WTC11 (cell line): Measurements from ENCODE around the gene ANKS3.

ENCODE experiments used
- KAT7 ChIP-seq: sonication (generic); formaldehyde crosslinking; IDR thresholded peaks from 2 replicates; pipeline ENCODE4 v1.8.1; 2023; ENCODE audit warnings: missing genetic modification reagents, mild to moderate bottlenecking, borderline replicate concordance
- MAX ChIP-seq: sonication (generic); formaldehyde crosslinking; IDR thresholded peaks from 2 replicates; pipeline ENCODE4 v1.8.0; 2022; ENCODE audit warnings: mild to moderate bottlenecking, missing genetic modification reagents
- MYBL2 ChIP-seq: sonication (generic); formaldehyde crosslinking; IDR thresholded peaks from 2 replicates; pipeline ENCODE4 v1.8.1; 2023; ENCODE audit warnings: mild to moderate bottlenecking, moderate library complexity, missing genetic modification reagents
- TF ChIP-seq, protein P1 (sequence below): fragments of 200-600 bp; IDR thresholded peaks from 2 replicates; pipeline ENCODE4 v1.8.0; 2022; ENCODE audit warnings: antibody characterized with exemption

GRCh38 chr16:4695473-4696171 is 38.4 kb downstream of the ANKS3 start:
- TF ChIP-seq, protein P1, sequence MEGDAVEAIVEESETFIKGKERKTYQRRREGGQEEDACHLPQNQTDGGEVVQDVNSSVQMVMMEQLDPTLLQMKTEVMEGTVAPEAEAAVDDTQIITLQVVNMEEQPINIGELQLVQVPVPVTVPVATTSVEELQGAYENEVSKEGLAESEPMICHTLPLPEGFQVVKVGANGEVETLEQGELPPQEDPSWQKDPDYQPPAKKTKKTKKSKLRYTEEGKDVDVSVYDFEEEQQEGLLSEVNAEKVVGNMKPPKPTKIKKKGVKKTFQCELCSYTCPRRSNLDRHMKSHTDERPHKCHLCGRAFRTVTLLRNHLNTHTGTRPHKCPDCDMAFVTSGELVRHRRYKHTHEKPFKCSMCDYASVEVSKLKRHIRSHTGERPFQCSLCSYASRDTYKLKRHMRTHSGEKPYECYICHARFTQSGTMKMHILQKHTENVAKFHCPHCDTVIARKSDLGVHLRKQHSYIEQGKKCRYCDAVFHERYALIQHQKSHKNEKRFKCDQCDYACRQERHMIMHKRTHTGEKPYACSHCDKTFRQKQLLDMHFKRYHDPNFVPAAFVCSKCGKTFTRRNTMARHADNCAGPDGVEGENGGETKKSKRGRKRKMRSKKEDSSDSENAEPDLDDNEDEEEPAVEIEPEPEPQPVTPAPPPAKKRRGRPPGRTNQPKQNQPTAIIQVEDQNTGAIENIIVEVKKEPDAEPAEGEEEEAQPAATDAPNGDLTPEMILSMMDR, result no peak
- TF ChIP-seq MYBL2 (CRISPR knock-in tag) (no peak), MAX (CRISPR knock-in tag) (no peak), KAT7 (no peak)
